CD14-positive monocyte (primary cell): ENCODE measurements around the gene PPP6R3. TPM values are rescaled to one million over a fixed set of nuclear protein-coding genes. Genes with fewer than 3 reads are reported as not detected.

ENCODE experiments used
- DNase-seq, 3 donors: peaks; one replicate each; pipeline ENCODE4 v3.0.0-alpha.2; 2011 to 2022
- H2AFZ ChIP-seq: 2 replicates; pipeline ENCODE4 v1.6.0; 2012; ENCODE audit warnings: mild to moderate bottlenecking, low read depth, low read length, inconsistent platforms; ENCODE audit not compliant: insufficient read depth, poor library complexity, severe bottlenecking
- H3K27ac ChIP-seq, 2 donors: 1 replicate in 1 of 2; 2 replicates in 1 of 2; pipeline ENCODE4 v1.5.1; 2012 to 2013; ENCODE audit warnings: low read length in 2 of 2, control low read depth in 1 of 2, inconsistent platforms in 1 of 2, low read depth in 1 of 2, mild to moderate bottlenecking in 1 of 2
- H3K27me3 ChIP-seq, 2 donors: one replicate each; pipeline versions ENCODE4 v1.6.0 to v1.6.1; 2011 to 2013; ENCODE audit warnings: low read length in 2 of 2; ENCODE audit not compliant: control insufficient read depth in 2 of 2, insufficient read depth in 2 of 2
- H3K36me3 ChIP-seq, 2 donors: replicated peaks in 1 of 2; 1 replicate in 1 of 2; 2 replicates in 1 of 2; pipeline versions ENCODE4 v1.5.1 to v1.6.1; 2012 to 2013; ENCODE audit warnings: low read length in 2 of 2, control low read depth in 1 of 2, inconsistent platforms in 1 of 2, mild to moderate bottlenecking in 1 of 2; ENCODE audit not compliant: insufficient read depth in 2 of 2, control insufficient read depth in 1 of 2
- H3K4me1 ChIP-seq, 2 donors: 1 replicate in 1 of 2; 2 replicates in 1 of 2; pipeline versions ENCODE4 v1.5.1 to v1.6.1; 2012 to 2013; ENCODE audit warnings: low read length in 2 of 2, control low read depth in 1 of 2, inconsistent platforms in 1 of 2, mild to moderate bottlenecking in 1 of 2, moderate library complexity in 1 of 2; ENCODE audit not compliant: insufficient read depth in 2 of 2, control insufficient read depth in 1 of 2
- H3K4me2 ChIP-seq: replicated peaks from 2 replicates; pipeline ENCODE3; 2012; ENCODE audit warnings: low read length, moderate library complexity, mild to moderate bottlenecking; ENCODE audit not compliant: poor library complexity, severe bottlenecking; ENCODE audit errors: extremely low read depth
- H3K4me3 ChIP-seq, 3 experiments: fragments of 200-600 bp in 1 of 3; sonication (generic) in 1 of 3; replicated peaks in 1 of 3; 1 replicate in 2 of 3; 2 replicates in 1 of 3; pipeline ENCODE4 v1.5.1; 2011 to 2013; ENCODE audit warnings: low read length in 3 of 3, mild to moderate bottlenecking in 3 of 3, control low read depth in 2 of 3, low read depth in 2 of 3, inconsistent platforms in 1 of 3, moderate library complexity in 1 of 3
- H3K79me2 ChIP-seq: 2 replicates; pipeline ENCODE4 v1.6.0; 2012; ENCODE audit warnings: mild to moderate bottlenecking, control low read depth, inconsistent platforms, low read length, moderate library complexity; ENCODE audit not compliant: insufficient read depth
- H3K9ac ChIP-seq: 2 replicates; pipeline ENCODE4 v1.6.0; 2017; ENCODE audit warnings: low read length, mild to moderate bottlenecking; ENCODE audit not compliant: insufficient read depth, poor library complexity, severe bottlenecking
- H3K9me3 ChIP-seq, 2 donors: replicated peaks in 1 of 2; 1 replicate in 1 of 2; 2 replicates in 1 of 2; pipeline versions ENCODE4 v1.5.1 to v1.6.1; 2012 to 2013; ENCODE audit warnings: low read length in 2 of 2, control low read depth in 1 of 2; ENCODE audit not compliant: control insufficient read depth in 1 of 2, insufficient read depth in 1 of 2
- H4K20me1 ChIP-seq: 2 replicates; pipeline ENCODE4 v1.6.0; 2012; ENCODE audit warnings: mild to moderate bottlenecking, low read length, control low read depth, moderate library complexity; ENCODE audit not compliant: insufficient read depth
- H3K27ac Mint-ChIP-seq, 7 donors: one replicate each; pipeline ENCODE4 v1.8.0; 2020; ENCODE audit warnings: mild to moderate bottlenecking in 7 of 7, mixed read lengths in 7 of 7, moderate library complexity in 6 of 7, inconsistent platforms in 2 of 7
- H3K27me3 Mint-ChIP-seq, 3 donors: one replicate each; pipeline ENCODE4 v1.8.0; 2021 to 2022; ENCODE audit warnings: low read depth in 3 of 3, mild to moderate bottlenecking in 3 of 3, mixed read lengths in 3 of 3, moderate library complexity in 3 of 3, inconsistent platforms in 1 of 3
- H3K36me3 Mint-ChIP-seq, 2 donors: one replicate each; pipeline ENCODE4 v1.8.0; 2020; ENCODE audit warnings: mixed read lengths in 2 of 2, inconsistent platforms in 1 of 2, mild to moderate bottlenecking in 1 of 2
- H3K4me1 Mint-ChIP-seq: one replicate; pipeline ENCODE4 v1.8.0; 2020; ENCODE audit warnings: mild to moderate bottlenecking, mixed read lengths
- H3K4me3 Mint-ChIP-seq, 2 donors: one replicate each; pipeline ENCODE4 v1.8.0; 2020; ENCODE audit warnings: mild to moderate bottlenecking in 2 of 2, mixed read lengths in 2 of 2, moderate library complexity in 1 of 2
- H3K9me3 Mint-ChIP-seq, 7 donors: one replicate each; pipeline ENCODE4 v1.8.0; 2020 to 2022; ENCODE audit warnings: mixed read lengths in 7 of 7, mild to moderate bottlenecking in 6 of 7, moderate library complexity in 6 of 7, inconsistent platforms in 2 of 7
- WGBS: methylation state at CpG from one replicate; pipeline ENCODE4 v1.1.5; 2013; ENCODE audit warnings: missing lambda C conversion rate; ENCODE audit not compliant: insufficient coverage; 5-methylcytosine and 5-hydroxymethylcytosine counted together
- intact Hi-C, 2 donors: fragments of 100-400 bp; cut with micrococcal nuclease; formaldehyde crosslinking; loops; one replicate each; pipeline versions ENCODE4 v1.15.0 to v1.15.1; 2023
- polyA plus RNA-seq, 3 donors: library from polyadenylated mRNA; depleted of rRNA in 1 of 3; unstranded in 2 of 3; stranded (reverse) in 1 of 3; fragments of 300-500 nt in 2 of 3; fragments of >200 nt in 1 of 3; fragmentation: Illumina TruSeq in 2 of 3; gene quantifications; 1 replicate in 2 of 3; 2 replicates in 1 of 3; pipeline ENCODE4 v1.2.3, GENCODE V29; 2012 to 2021
- TF ChIP-seq, protein P1 (sequence below): fragments of 200-600 bp; IDR thresholded peaks from one replicate; pipeline ENCODE4 v1.8.0; 2022; ENCODE audit warnings: antibody characterized with exemption, mild to moderate bottlenecking

The PPP6R3 gene
- polyA plus RNA-seq, 3 donors = 22.9 to 39.4 (median 38.1) TPM

DNA sequence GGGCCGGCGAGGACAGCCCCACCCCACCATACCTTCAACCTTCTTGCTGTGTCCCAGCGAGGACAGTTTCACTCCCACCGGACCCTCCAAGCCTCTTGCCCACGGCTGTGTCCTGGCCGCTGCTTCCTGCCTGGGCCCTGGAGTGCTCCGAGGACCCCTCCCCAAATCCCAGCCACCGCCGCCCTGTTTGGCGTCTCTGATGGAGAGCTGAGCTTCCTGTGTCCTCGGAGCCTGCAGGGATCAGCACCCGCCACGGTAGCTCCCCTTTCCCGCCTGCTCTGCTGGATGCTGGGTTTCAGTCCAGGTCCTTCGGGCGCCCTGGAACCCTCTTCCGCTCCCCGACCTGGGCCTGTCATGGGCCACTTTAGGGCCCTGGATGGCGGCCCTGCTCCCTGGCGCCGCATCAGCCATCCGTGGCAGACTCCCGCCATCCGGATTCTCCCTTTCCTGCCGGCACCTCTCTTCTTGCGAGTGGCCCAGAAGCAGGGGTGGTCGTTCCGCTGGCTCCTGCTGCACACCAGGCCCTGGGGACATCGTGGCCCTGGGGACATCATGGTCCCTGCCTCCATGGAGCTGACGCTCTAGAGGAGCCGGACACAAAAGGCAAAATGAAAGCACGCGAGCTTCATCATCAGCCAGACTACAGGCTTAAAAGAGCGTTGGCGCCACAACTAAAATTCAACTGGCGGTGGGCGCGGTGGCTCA lies 189.5 kb downstream of the PPP6R3 start:
- Histone ChIP-seq H3K9ac (no peak overlapping the region), H2AFZ (no peak overlapping the region), H3K9me3 (peaks cover 16 to 21% of the 10 kb centered on the region in 2 donors), H3K4me2 (no peak overlapping the region), H3K27me3 (peaks cover 0 to 13% of the 10 kb centered on the region in 2 donors), H4K20me1 (no peaks in the 10 kb centered on the region), H3K79me2 (no peaks in the 10 kb centered on the region), H3K27ac (no peak overlapping the region), H3K36me3 (no peaks in the 10 kb centered on the region), H3K4me3 (no peak overlapping the region), H3K4me1 (no peaks in the 10 kb centered on the region)
- TF ChIP-seq, protein P1, sequence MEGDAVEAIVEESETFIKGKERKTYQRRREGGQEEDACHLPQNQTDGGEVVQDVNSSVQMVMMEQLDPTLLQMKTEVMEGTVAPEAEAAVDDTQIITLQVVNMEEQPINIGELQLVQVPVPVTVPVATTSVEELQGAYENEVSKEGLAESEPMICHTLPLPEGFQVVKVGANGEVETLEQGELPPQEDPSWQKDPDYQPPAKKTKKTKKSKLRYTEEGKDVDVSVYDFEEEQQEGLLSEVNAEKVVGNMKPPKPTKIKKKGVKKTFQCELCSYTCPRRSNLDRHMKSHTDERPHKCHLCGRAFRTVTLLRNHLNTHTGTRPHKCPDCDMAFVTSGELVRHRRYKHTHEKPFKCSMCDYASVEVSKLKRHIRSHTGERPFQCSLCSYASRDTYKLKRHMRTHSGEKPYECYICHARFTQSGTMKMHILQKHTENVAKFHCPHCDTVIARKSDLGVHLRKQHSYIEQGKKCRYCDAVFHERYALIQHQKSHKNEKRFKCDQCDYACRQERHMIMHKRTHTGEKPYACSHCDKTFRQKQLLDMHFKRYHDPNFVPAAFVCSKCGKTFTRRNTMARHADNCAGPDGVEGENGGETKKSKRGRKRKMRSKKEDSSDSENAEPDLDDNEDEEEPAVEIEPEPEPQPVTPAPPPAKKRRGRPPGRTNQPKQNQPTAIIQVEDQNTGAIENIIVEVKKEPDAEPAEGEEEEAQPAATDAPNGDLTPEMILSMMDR = no peak
- no peak overlapping the region for H3K27ac Mint-ChIP-seq
- peak overlapping the region in 1 of 2 donors; percentile 30 for H3K4me3 Mint-ChIP-seq
- 70% methylated on average over 36 of the region's 38 CpGs for WGBS
- H3K36me3 Mint-ChIP-seq = no peaks in the 10 kb centered on the region
- peaks cover 2% of the 10 kb centered on the region for H3K4me1 Mint-ChIP-seq
- peaks cover 8 to 45% (median 20%) of the 10 kb centered on the region in 3 donors for H3K27me3 Mint-ChIP-seq
- H3K9me3 Mint-ChIP-seq = peaks cover 16 to 33% (median 26%) of the 10 kb centered on the region in 7 donors
- intact Hi-C loops = no loop called here
- DNase-seq = no peak

DNA sequence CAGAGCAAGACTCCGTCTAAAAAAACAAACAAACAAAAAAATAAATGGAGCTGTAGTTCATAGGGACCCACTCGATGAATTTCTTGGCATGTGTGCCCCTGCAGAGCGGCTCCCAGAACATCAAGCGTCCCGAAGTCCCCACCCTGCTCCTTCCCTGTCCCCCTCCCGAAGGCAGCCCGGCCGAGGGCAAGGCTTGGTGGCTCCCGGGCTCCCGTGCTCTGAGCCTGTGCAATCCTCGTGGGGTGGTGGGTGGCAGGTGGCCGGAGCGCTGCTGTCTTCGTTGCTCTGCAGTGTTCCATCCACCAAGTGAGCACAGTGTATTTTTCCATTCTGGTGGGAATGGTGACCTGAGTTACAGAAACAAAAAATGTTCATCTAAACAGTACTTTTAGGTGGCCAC lies 190.2 kb downstream of the PPP6R3 start:
- Histone ChIP-seq H3K79me2 (no peaks in the 10 kb centered on the region), H3K4me1 (no peaks in the 10 kb centered on the region), H2AFZ (no peak overlapping the region), H3K4me2 (no peak overlapping the region), H3K27me3 (peaks cover 0 to 13% of the 10 kb centered on the region in 2 donors), H3K9ac (no peak overlapping the region), H3K36me3 (no peaks in the 10 kb centered on the region), H3K9me3 (peaks cover 9 to 19% of the 10 kb centered on the region in 2 donors), H4K20me1 (no peaks in the 10 kb centered on the region), H3K27ac (no peak overlapping the region), H3K4me3 (no peak overlapping the region)
- 97% methylated on average over 7 of the region's 14 CpGs for WGBS
- no peak for DNase-seq
- no peaks in the 10 kb centered on the region for H3K36me3 Mint-ChIP-seq
- peaks cover 2% of the 10 kb centered on the region for H3K4me1 Mint-ChIP-seq
- no peak overlapping the region for H3K27ac Mint-ChIP-seq
- H3K27me3 Mint-ChIP-seq = peaks cover 8 to 45% (median 20%) of the 10 kb centered on the region in 3 donors
- no peak overlapping the region for H3K4me3 Mint-ChIP-seq
- TF ChIP-seq, protein P1 = no peak
- peaks cover 14 to 32% (median 22%) of the 10 kb centered on the region in 7 donors for H3K9me3 Mint-ChIP-seq
- intact Hi-C loops = no loop called here
